Keratinocyte (primary cell): ENCODE results near the gene CCBE1. TPM values are rescaled to one million over a fixed set of nuclear protein-coding genes. Genes with fewer than 3 reads are reported as not detected.

ENCODE experiments used
- DNase-seq: peaks from one replicate; pipeline ENCODE4 v3.0.0-alpha.2; 2011; ENCODE audit warnings: low read depth, missing footprints, low spot score
- FAIRE-seq: peaks from 2 replicates; lab custom pipeline; 2011; peaks lifted over from hg19 to GRCh38; lab: Jason Lieb, UNC
- H2AFZ ChIP-seq: 2 replicates; pipeline ENCODE4 v1.6.0; 2012; ENCODE audit warnings: low read length, control low read depth, inconsistent platforms; ENCODE audit not compliant: control insufficient read depth
- H3K27ac ChIP-seq: 2 replicates; pipeline ENCODE4 v1.5.1; 2011; ENCODE audit warnings: low read length; ENCODE audit not compliant: control insufficient read depth, insufficient read depth
- H3K27me3 ChIP-seq: 3 replicates; pipeline ENCODE4 v1.6.0; 2011; ENCODE audit warnings: low read length; ENCODE audit not compliant: control insufficient read depth, insufficient read depth; ENCODE audit errors: extremely low read depth
- H3K36me3 ChIP-seq, 2 experiments: 2 replicates in 1 of 2; 3 replicates in 1 of 2; pipeline ENCODE4 v1.5.1; 2011; ENCODE audit warnings: low read length in 2 of 2, mild to moderate bottlenecking in 1 of 2; ENCODE audit not compliant: control insufficient read depth in 2 of 2, insufficient read depth in 2 of 2; ENCODE audit errors: extremely low read depth in 1 of 2
- H3K4me1 ChIP-seq: 3 replicates; pipeline ENCODE4 v1.5.1; 2011; ENCODE audit warnings: low read length; ENCODE audit not compliant: control insufficient read depth, insufficient read depth; ENCODE audit errors: extremely low read depth
- H3K4me2 ChIP-seq: 3 replicates; pipeline ENCODE4 v1.6.0; 2011; ENCODE audit warnings: low read depth, low read length; ENCODE audit not compliant: control insufficient read depth, insufficient read depth; ENCODE audit errors: extremely low read depth
- H3K4me3 ChIP-seq, 3 experiments: fragments of 200-600 bp in 1 of 3; sonication (generic) in 1 of 3; 2 replicates in 2 of 3; 3 replicates in 1 of 3; pipeline ENCODE4 v1.5.1; 2011 to 2016; ENCODE audit warnings: low read length in 3 of 3, mild to moderate bottlenecking in 3 of 3, control low read depth in 2 of 3, inconsistent platforms in 1 of 3, low read depth in 1 of 3, mixed read lengths in 1 of 3, mixed run types in 1 of 3, moderate library complexity in 1 of 3; ENCODE audit not compliant: control insufficient read depth in 2 of 3, insufficient read depth in 2 of 3; ENCODE audit errors: extremely low read depth in 1 of 3
- H3K79me2 ChIP-seq: 2 replicates; pipeline ENCODE4 v1.6.0; 2012; ENCODE audit warnings: low read length; ENCODE audit not compliant: control insufficient read depth, insufficient read depth
- H3K9ac ChIP-seq: 3 replicates; pipeline ENCODE4 v1.6.0; 2011; ENCODE audit warnings: low read length; ENCODE audit not compliant: control insufficient read depth, insufficient read depth; ENCODE audit errors: extremely low read depth
- H3K9me1 ChIP-seq: 3 replicates; pipeline ENCODE4 v1.6.0; 2011; ENCODE audit warnings: low read length; ENCODE audit not compliant: control insufficient read depth, insufficient read depth; ENCODE audit errors: extremely low read depth
- H3K9me3 ChIP-seq: 2 replicates; pipeline ENCODE4 v1.5.1; 2012; ENCODE audit warnings: low read depth, low read length; ENCODE audit not compliant: control insufficient read depth
- H4K20me1 ChIP-seq: 3 replicates; pipeline ENCODE4 v1.6.0; 2011; ENCODE audit warnings: low read length; ENCODE audit not compliant: control insufficient read depth, insufficient read depth; ENCODE audit errors: extremely low read depth
- CTCF ChIP-seq, 3 experiments: IDR thresholded peaks in 1 of 3; conservative IDR thresholded peaks in 1 of 3; optimal IDR thresholded peaks in 1 of 3; 2 replicates in 2 of 3; 3 replicates in 1 of 3; pipeline versions ENCODE3 to v1.5.1; 2011; ENCODE audit warnings: low read length in 3 of 3, mild to moderate bottlenecking in 3 of 3, moderate library complexity in 2 of 3, control low read depth in 1 of 3, inconsistent platforms in 1 of 3; ENCODE audit not compliant: insufficient read depth in 2 of 3; ENCODE audit errors: extremely low read depth in 1 of 3
- EZH2 ChIP-seq: IDR thresholded peaks from one replicate; pipeline ENCODE4 v1.6.1; 2012; ENCODE audit warnings: inconsistent platforms, mild to moderate bottlenecking, low read length, moderate library complexity
- dilution Hi-C: fragments of 300-500 bp; cut with MboI; formaldehyde crosslinking; loops from one replicate; pipeline ENCODE4 v1.7.0; 2020; ENCODE audit warnings: low sequenced_read_pairs; ENCODE audit not compliant: extremely low pct_ligation_motif_present
- polyA plus RNA-seq, 5 experiments: library from polyadenylated mRNA; depleted of rRNA in 3 of 5; stranded (reverse) in 3 of 5; stranded (forward) in 1 of 5; unstranded in 1 of 5; fragments of >200 nt; gene quantifications; 1 replicate in 1 of 5; 2 replicates in 3 of 5; 3 replicates in 1 of 5; pipeline versions ENCODE4 v1.2.1 to v1.2.3, GENCODE V29; 2011 to 2012; ENCODE audit warnings: missing spikeins in 2 of 5, low read depth in 1 of 5, low replicate concordance in 1 of 5

The CCBE1 gene
- polyA plus RNA-seq, 1 donor (not counting 4 experiments of a cell fraction or from before 2014, with no cell fraction given): 20.1 TPM

- Histone ChIP-seq H2AFZ (no peak overlapping the region), H3K4me3 (no peak overlapping the region), H3K79me2 (no peaks in the 10 kb centered on the region), H3K4me1 (no peaks in the 10 kb centered on the region), H3K9me1 (no peaks in the 10 kb centered on the region), H3K9me3 (no peaks in the 10 kb centered on the region), H4K20me1 (no peaks in the 10 kb centered on the region), H3K27me3 (no peaks in the 10 kb centered on the region), H3K27ac (no peak overlapping the region), H3K9ac (no peak overlapping the region), H3K36me3 (no peaks in the 10 kb centered on the region), H3K4me2 (no peak overlapping the region)
- dilution Hi-C loops: no loop called here
- TF ChIP-seq CTCF (optimal IDR thresholded peaks at IDR 0.05 in 1 of 3, IDR thresholded peaks at IDR 0.05 in 1 of 3, conservative IDR thresholded peaks at IDR 0.05 in 1 of 3; ENCODE audit: extremely low read depth in 1 of 3, insufficient read depth in 2 of 3, low read length in 3 of 3) (no peak), EZH2 (no peak)
- DNase-seq: no peak
- FAIRE-seq: no peak
Measured at GRCh38 chr18:59466980-59467379, 230.2 kb downstream of the CCBE1 start.

GRCh38 chr18:59464486-59464885 is 232.7 kb downstream of the CCBE1 start:
- Histone ChIP-seq H3K27ac (no peak overlapping the region), H3K27me3 (no peaks in the 10 kb centered on the region), H3K4me2 (no peak overlapping the region), H3K36me3 (no peaks in the 10 kb centered on the region), H4K20me1 (no peaks in the 10 kb centered on the region), H3K9ac (no peak overlapping the region), H3K79me2 (no peaks in the 10 kb centered on the region), H2AFZ (no peak overlapping the region), H3K4me3 (no peak overlapping the region), H3K9me1 (no peaks in the 10 kb centered on the region), H3K9me3 (no peaks in the 10 kb centered on the region), H3K4me1 (peaks cover 8% of the 10 kb centered on the region)
- dilution Hi-C loops: no loop called here
- TF ChIP-seq EZH2 (no peak), CTCF (optimal IDR thresholded peaks at IDR 0.05 in 1 of 3, IDR thresholded peaks at IDR 0.05 in 1 of 3, conservative IDR thresholded peaks at IDR 0.05 in 1 of 3; ENCODE audit: extremely low read depth in 1 of 3, insufficient read depth in 2 of 3, low read length in 3 of 3) (no peak)
- DNase-seq (no peak), FAIRE-seq (no peak)
